NOMO-1 treated with DMSO at 0.1 percent for 48 hours (cell line): ENCODE measurements around the gene EML6.

Source experiments
- DNase-seq: peaks from one replicate; lab custom pipeline; 2025; ENCODE audit not compliant: unreplicated experiment; lab: John Stamatoyannopoulos, UW

Gene EML6

DNA sequence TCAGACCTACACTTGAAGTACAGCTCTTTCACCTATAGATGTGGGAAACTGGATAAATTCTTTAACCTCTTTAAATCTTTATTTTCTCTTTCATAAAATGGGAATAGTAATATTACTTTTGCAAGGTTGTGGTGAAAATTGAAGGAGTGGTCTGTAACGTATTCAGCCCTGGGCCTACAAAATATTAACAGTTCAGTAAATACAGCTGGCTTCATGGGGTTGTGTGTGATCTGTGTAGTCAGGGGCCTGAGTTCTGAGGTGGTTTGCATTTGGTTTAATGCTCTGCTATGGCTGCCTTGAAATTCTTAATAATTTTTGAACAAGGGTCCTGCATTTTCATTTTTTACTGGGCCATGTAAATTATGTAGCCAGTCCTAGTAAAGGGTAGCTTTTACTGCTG is 16.8 kb upstream of the EML6 start:
- DNase-seq, result no peak

DNA sequence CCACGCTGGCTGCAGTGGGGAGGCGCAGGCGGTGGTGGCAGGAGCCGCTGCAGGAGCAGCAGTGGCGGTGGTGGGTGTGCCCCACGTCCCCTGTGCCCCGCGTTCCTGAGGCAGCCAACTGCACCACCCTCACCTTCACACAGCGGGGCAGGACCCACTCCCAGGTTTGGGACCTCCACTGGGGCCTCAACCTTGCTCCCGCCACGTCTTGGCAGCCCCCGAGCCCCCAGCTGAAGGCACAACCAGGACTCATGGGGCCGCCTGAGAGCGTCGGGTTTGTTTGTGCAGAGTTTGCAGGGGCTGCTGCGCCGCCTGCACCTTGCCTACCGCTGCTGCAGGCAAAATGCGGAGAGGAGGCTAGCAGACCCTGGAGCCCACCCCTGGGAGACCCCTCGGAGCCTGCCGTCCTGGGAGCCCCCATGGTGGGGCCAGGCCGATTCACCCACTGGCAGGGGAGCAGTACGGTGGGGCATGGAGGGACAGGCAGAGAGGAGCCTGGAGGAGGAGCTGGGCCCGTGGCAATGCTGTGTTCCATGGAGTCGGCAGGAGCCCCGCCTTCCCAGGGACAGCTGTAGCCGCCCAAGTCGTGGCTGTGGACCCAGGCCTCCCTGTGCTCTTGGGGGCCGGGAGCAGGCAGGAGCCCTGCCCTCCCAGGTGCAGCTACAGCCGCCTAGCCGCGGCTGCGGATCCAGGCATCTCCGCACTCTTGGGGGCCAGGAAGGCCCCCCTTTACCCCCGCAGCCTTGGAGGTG is 14.7 kb upstream of the EML6 start:
- no peak for DNase-seq

GRCh38 chr2:54709336-54709809 is 14.1 kb upstream of the EML6 start:
- DNase-seq, result no peak

- no peak for DNase-seq
Observed at GRCh38 chr2:54710216-54710615, 13.2 kb upstream of the EML6 start.

DNA sequence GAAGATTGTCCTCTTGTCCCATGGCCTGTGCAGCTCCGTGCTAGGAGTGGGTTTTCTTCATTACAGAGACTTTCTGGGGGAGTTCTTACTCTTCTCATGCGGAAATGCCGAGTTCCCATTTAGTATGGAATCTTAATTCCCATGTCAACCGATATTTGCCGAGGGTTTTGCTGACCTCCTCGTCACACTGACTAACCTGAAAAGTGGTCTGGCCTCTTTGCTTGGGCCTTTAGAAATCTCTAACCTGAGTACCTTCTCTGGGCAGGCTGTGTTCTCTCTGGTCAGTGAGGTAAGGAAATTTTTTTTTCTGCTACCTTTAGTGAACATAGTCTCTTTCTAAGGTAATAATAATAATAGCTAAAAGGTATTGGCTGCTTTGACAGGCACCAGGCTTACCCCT is 10.9 kb upstream of the EML6 start:
- DNase-seq, result no peak

DNA sequence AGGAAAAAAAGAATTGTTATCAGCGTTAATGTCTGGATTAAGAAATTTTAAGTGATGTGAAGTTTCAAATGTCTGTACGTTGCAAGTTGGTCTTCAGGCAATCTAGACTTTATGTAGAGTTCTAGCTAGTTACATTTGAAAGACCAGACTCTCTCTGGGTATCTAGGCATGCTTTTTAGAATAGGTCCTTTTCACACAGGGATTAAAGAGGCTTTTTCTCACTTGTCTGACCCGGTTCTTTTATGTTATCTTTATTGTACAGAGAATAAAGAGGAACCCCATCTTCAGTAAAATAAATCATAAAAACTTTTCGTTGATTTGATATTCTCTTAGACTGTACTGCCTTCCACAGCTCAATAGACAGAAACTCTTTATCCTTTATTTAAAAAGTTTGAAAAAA is 8.5 kb upstream of the EML6 start:
- DNase-seq, result no peak

- peak; percentile 49 for DNase-seq
Observed at GRCh38 chr2:54716375-54716774, 7.1 kb upstream of the EML6 start.

GRCh38 chr2:54720563-54720962 is 2.9 kb upstream of the EML6 start:
- no peak for DNase-seq

DNA sequence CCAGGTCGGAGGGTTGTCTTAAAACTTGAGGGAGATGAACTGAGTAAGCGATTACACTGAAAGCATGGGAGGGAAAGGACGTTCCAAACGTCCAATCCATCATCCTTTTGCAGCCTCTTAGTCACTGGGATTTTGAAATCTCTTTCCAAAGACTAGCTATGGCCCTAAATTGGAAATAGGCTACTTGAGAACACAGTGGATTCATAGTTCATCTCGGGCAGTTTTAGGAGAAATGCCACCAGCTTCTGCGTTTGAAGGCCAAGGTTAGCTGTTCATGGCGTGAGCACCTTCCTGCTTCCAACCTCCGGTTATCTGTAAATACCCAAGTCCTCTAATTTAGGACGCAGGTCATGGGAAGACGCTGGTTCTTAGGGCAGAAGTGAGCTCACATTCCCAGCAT is 821 bp upstream of the EML6 start:
- no peak for DNase-seq

DNA sequence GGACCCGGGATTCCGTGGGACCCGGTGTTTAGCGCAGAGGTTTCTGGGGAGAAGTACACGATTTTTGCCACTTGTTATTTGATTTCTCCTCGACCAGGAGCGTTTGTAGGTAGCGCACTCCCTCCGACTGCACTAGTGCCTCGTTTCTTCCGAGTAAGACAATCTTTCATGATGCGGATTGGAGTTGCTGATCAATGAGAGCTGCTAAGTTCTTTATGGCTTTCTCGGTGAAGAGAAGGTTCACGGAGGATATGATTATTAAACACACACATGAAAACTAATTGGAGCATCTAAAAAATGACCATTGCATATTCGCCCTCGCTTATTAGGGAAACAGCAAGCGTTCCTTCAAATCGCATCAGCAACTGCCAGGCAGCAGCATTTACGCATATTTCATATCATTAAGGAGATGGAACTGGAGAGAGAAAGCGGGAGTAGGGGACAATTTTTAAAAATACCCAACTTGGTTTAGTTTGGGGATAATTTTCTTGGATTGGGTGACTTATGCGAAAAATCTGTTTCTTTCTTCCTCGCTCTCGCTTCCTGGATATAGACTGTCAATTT is 616 bp downstream of the EML6 start:
- DNase-seq, result no peak

DNA sequence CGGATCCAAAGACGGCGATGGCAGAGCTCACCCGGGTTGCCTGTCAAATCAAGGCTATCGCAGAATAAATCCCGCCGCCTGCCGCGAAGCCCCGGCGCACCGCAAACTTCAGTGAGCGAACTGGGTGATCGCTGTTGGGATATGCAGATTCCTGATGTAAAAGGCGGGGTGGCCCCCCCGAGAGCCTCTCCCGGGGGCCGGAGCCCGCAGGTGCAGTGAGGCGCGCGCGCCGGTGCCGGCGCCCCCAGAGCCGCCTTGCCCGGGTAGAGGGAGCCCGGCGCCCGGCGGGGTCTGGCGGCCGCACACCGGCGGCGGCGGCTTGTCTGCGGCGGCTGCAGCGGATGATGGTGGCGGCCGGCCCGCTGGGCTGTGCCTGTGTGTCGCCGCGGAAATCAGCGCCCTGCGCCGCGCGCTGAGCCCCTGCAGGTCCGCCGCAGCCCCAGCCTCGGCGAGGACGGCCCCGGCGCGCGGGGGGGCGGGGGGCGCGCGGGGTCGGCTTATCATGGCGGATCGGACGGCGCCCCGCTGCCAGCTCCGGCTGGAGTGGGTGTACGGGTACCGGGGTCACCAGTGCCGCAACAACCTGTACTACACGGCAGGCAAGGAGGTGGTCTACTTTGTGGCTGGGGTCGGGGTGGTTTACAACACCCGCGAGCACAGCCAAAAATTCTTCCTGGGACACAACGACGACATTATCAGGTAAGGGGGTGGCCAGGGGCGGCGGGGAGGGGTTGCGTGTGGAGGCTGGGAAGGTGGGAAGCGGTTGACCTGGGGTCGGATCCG is 1.3 kb downstream of the EML6 start:
- no peak for DNase-seq

GRCh38 chr2:54725343-54726099 is 2.1 kb downstream of the EML6 start:
- DNase-seq, result no peak

- no peak for DNase-seq
Observed at GRCh38 chr2:54726431-54726830, 3.0 kb downstream of the EML6 start.

DNA sequence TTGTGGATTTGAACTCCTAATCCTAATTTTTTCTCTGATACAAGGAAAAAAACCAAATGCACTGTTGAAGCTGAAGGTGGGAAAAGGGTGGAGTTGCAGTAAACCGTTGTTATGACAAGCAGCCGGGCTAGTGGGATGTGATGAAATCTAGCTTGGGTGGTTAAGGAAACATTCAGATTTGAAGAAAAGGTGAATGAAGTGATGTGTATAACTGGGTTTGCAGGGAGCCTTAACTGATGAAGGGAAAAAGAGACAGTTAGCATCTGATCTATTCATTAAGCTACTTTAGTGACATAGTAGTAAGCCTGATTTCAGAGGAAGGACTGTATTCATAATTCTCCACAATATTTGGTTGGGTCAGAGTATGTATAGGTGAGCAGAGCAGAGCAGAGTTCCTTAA is 3.5 kb downstream of the EML6 start:
- DNase-seq, result no peak

DNA sequence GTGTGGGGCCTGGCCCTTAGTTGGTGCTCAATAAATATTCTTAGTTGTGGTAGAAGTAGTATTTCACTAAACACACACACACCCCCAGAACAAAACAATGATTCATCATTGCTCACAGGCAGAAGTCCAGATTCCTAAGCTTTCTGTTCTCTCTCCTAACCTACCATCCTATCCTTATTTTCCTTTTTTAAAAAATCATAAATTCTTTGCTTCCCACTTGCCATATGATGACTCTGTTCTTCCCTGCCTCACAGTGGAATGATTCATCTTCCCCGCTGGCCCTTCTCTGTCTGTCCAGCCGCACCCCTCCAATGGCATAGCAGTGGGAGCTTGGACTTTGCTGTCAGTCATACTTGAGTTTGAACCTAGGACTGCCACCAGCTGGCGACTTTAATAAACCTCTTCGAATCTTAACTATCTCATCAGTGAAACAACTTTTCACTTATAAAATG is 5.2 kb downstream of the EML6 start:
- DNase-seq, result no peak

DNA sequence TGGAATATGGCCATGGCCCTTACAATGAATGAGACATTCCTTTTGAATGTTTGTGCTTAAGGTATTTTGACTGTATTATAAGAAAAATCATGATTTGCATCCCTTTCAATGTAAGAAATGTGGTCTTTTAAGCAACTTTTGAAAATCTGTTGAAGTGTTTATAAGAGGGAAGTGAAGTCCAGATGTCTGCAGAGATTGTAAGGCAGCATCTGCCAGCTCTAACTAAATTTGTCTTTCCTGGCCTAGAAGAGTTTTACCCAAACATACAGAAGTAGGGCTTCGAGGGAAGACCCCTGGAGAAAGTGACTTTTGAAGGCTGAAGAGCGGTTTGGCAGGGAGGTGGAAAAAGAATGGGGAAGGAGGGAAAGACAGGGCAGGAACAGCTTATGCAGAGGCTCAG is 12.2 kb downstream of the EML6 start:
- no peak for DNase-seq

DNA sequence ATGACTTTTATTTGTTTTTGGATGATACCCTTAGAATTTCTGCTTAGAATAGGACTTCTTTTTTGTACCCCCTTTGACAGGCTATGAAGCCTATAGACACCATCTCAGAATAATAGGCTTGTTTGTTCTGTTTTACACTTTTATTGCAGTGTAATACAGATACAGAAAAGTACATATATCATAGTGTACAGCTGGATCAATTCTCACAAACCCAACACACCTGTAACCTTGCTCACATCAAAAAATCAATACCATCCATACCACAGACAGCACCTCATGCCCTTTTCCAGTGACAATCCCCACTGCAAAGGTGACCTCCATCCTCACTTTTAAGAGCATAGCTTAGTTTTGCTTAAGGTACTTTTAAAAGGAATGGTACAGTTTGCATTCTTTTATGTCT is 14.8 kb downstream of the EML6 start:
- no peak for DNase-seq

DNA sequence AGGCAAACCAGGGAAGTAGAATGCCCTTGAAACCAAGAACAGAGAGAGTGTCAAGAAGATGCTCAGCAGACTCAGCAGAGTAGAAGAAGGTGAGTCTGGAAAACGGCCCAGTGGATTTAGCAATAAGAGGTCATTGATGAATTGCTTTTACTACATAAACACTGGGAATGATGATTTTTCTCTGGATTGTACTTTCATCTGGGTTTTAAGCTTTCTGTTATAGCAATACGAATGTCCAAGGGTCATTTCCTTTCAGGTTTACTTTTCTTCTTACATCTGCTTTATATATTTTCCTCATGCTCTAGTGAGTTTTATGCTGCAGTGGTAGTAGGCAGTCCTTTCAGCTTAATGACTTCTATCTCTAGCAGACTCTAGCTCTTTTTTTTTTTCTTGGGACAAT is 16.9 kb downstream of the EML6 start:
- no peak for DNase-seq

DNA sequence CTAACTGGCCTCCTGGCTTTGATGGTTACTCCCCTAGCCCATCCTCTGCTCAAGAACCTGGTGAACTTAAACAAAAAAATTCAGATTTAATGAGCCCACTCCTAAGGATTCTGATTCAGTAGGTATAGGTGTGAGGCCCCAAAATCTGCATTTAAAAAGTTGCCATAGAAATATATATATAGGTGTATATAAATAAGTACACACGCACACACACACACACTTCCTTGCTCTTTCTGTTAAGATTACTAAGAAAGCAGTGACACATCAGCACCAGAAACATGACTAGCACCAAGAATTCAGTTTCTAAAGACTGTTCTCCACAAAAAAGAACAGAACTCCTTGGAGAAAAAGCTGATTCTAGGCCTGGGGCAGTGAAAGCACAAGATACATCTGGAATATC is 17.8 kb downstream of the EML6 start:
- no peak for DNase-seq

DNA sequence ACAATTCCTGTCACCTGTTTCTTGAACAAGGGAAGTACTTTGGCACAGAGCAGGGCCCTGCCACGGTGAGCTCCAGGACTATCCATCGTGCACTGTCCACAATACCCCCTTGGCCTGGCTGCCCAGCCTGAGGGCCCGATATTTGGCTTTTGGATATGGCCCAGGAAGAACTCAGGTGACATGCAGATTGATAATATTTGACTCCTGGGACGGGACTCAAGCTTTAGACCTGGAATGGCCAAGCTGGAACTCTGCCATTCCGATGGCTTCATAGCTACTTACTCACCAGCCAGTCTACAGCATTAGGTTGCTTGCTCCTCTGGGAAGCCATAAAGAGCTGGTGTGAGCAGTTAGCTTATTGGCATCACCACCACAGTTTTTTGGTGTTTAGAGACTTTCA is 26.6 kb downstream of the EML6 start:
- DNase-seq, result no peak

- DNase-seq, result no peak
Observed at GRCh38 chr2:54752439-54752838, 29.0 kb downstream of the EML6 start.
